CD4-positive, alpha-beta T cell treated with Interleukin-1 beta for 1 hour (primary cell): Measurements from ENCODE around the gene ZNF217.
"Not testable (repeated sequence)": the region's sequence is repeated elsewhere in the genome, so short reads cannot be mapped to it uniquely, and the experiment has no call there.

Experiments
- DNase-seq, 2 donors: peaks; one replicate each; pipeline ENCODE4 v3.0.0-alpha.2; 2020 to 2022

Gene ZNF217

GRCh38 chr20:53621482-53622246, 28.0 kb upstream of the ZNF217 start:
- no peak for DNase-seq

DNA sequence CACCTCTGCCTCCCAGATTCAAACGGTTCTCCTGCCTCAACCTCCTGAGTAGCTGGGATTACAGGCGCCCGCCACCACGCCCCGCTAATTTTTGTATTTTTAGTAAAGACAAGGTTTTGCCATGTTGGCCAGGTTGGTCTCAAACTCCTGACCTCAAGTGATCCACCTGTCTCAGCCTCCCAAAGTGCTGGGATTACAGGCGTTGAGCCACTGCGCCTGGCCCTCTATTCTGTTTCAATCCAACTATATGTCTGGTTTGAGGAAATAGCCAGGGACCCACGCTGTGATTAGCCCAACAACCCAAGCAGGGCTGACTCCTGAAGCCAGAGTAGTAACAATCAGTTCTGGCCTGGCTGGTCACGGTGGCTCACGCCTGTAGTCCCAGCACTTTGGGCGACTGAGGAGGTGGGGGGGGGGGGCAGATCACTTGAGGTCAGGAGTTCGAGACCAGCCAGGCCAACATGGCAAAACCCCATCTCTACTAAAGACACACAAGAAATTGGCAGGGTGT, 24.9 kb upstream of the ZNF217 start:
- DNase-seq, result not testable (repeated sequence)

GRCh38 chr20:53617791-53618489, 24.3 kb upstream of the ZNF217 start:
- no peak for DNase-seq

DNA sequence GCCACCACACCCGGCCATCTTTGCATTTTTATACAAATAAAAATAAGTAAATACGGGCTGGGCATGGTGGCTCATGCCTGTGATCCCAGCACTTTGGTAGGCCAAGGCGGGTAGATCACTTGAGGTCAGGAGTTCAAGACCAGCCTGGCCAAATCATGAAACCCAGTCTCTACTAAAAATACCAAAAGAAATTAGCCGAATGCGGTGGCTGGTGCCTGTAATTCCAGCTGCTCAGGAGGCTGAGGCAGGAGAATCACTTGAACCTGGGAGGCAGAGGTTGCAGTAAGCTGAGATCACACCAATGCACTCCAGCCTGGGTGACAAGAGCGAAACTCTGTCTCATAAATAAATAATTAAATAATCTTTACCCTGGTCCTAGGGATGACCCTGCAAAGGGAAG, 22.9 kb upstream of the ZNF217 start:
- not testable (repeated sequence) for DNase-seq

DNA sequence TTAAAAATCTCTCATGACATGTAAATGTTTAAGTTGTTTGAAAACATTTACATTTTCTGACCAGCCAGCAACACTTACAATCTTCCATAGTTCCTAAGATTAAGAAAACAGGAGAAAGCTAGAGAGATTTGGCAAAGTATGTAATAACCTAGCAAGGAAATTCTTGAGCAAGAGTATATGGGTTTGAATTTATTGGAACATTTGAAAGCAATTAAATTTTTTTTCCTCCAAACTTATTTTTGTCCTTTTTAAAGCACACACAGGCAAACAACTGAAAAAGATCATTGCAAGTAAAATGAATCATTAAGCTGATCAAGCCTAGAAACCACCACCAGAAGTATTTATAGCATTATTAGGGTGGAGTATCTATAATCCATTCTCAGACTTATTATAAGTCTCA, 20.1 kb upstream of the ZNF217 start:
- DNase-seq, result no peak

DNA sequence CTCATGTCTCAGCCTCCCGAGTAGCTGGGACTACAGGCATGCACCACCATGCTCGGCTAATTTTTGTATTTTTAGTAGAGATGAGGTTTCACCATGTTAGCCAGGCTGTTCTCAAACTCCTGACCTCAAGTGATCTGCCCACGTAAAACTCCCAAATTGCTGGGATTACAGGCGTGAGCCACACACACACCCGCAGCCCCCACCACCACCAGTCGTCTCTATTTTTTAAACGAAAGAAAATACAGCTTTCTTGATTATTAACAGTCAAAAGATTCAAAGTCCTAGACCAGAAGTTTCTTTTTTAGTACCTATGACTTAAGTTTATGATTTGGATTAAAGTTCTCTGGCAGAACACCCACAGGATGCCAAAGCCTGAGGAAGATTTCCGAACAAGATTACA, 18.6 kb upstream of the ZNF217 start:
- DNase-seq, result not testable (repeated sequence)

DNA sequence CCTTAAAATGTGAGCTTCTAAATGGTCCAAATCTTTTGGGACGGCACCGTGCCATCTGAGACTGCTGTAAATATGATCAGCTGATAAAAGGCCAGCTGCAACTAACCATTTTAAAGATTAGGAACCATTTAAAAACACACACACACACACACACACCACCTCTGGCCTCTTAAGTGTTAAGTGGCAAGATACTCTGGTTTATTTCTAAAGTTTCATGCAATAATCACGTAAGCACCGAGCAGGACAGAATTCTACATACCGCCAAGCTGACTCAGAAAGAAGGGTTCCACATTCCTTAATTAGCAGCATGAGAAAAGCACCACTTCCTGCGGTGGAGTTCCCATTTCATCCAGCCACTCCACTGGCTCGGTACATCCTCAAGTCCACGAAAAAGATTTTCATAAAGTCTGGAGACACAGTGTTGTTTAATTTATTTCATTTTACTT, 17.8 kb upstream of the ZNF217 start:
- peak in 1 of 2 donors; percentile 31 for DNase-seq

DNA sequence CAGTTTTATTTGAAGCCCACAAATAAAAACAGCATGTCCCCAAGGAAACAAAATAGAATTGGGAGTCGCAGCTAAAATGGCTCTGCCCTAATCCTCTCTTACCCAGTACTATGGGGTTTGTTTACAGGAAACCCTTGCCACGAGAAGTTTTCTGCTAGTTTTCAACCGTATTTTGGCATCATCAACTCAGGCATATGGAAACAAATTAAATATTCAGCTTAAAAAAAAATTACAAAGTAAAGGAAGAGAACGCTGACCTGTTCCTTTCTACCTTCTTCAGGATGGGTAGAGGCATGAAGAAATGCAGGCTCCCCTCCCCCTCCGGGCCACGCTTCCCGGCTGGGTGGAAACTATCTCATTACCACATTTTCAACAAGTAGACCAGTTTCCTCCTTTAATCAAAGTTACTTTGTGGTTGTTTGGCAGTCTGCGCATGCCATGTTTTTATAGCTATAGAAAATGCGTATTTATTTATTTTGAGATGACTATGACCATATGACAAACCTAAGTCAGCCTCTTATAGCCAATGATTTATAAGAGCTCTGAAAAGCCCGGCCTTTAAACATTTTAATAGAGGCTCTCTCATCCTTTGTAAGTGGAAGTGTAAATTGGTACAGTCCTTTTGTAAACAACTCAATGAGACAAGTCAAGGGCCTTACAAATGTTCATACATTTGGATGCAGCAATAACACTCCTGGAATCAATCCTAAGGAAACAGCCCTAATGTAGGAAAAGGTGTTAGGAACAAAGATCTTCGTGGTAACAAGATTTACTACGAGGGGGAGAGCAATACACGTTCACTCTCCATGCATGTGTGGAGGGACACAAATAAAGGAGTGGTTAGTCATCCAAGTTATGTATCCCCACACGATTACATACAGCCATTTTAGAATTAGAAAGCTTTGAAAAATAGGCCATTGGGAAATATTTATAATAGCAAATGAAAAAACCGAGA, 16.1 kb upstream of the ZNF217 start:
- peak; percentile 73 to 80 for DNase-seq

DNA sequence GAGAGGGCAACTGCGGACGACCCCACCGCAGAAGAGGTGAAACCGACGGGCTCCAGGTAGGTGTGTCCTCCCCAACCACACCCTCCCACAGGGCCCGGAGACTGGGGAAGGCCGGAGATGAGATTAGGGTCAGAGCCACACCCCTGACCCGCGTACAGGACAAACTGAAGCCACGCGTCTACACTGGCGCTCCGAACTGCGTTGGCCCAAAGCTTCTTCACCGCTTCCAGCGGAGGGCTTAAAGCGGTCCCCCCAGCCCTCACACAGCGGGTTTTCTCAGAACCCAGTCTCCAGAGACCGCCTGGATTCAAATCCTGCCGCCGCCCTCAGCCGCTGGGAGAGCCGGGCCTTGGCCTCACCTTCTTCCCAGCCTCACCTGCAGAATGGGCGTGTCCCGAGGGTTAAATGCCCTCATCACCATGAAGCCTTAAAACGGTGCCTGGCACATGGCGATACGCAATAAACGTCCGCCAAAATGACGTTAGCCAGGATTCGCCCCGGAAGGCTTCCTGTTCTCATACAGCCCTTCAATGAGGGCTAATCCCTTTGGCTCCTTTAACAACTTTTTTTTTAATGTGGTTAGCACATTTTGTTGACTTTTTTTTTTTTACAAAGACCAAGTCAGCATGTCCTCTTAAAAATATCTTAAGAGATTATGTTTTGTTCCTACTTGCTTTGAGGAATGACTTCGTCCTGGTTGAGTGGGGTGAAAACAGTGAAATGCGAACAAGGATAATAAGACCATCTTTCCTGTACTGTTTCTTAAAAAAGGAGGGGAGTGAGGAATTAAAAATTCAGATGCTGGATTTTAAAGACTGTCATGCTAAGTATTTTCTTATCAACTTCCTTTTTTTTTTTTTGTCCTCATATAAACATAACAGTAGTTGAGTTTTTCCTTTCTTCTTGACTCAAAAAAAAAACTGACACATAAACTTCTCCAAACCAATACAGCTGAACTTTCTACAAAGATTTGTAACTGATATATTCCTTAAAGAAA, 15.1 kb upstream of the ZNF217 start:
- peak; percentile 35 to 58 for DNase-seq

DNA sequence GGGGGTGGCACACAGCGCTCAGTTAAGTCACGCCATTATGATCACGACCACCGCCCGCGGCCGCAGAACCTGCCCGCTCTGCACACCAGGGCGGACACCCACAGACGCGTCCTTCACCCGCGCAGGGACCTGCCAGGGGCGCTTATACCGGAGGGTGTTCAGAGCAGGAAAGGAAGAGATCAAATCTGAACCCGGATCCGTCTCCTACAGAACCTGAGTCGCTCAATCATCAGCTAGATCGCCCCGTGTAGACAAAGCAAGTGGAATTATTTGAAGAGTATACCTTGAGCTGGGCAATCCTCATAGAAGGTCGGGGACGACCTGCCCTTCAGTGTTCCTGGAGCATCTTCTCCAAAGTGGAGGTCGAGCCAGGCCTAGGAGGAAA, 14.4 kb upstream of the ZNF217 start:
- no peak for DNase-seq

GRCh38 chr20:53606364-53606985, 12.8 kb upstream of the ZNF217 start:
- no peak for DNase-seq

DNA sequence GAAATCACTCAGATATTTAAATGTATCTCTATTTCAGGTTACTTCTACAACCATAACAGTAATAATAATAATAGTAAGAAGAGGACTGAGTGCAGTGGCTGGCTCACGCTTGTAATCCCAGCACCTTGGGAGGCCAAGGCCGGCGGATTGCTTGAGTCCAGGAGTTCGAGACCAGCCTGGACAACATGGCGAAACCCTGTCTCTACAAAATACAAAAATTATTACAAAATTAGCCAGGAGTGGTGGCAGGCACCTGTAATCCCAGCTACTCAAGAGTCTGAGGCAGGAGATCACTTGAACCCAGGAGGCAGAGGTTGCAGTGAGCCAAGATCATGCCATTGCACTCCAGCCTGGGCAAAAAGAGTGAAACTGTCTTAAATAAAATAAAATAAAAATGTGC, 11.8 kb upstream of the ZNF217 start:
- DNase-seq, result not testable (repeated sequence)

GRCh38 chr20:53604846-53605245, 11.2 kb upstream of the ZNF217 start:
- not testable (repeated sequence) for DNase-seq

GRCh38 chr20:53602661-53603060, 9.0 kb upstream of the ZNF217 start:
- no peak for DNase-seq

DNA sequence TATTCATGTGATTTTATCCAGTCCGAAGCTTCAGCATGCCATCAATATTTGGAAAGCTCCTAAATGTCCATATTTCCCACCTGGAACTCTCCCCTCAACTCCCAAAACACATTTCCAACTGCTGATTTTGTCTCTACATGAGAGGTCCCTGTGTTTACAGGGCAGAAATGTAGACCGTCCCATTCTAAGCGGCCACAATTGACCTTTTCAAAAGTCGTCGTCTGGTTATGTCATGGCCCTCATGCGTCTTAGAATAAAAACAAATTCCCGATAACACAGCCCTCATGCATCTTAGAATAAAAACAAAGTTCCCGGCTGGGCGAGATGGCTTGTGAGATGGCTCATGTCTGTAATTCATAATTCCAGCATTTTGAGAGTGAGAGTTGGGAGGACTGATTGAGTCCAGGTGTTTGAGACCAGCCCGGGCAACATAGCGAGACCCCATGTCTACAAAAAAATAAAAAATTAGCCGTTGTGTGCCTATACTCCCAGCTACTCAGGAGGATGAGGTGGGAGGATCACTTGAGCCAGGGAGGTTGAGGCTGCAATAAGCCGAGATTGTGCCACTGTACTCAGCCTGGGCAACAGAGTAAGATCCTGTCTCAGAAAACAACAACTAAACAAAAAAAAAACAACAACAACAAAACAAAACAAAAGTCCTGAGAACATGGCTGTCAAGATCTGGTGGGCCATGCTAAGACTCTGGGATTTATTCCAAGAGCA, 6.4 kb upstream of the ZNF217 start:
- no peak for DNase-seq

DNA sequence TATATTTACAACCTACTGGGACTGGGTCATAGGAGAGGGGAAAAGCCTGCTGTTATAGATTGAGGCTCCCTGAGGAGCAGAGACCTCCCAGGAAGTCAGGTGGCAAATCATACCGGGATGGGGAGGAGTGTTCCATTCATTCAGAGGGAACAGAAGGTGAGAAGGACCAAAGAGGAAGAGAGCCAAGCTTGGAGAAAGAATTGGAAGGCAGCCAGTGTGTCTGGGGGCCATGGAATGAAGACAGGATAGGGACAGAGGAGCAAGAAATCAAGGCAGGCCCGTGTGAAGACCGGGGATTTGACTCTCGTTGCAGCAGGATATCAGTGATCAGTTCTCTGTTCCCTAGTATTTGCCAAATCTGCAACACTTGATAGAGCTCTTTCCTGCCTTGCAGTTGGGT, 5.7 kb upstream of the ZNF217 start:
- no peak for DNase-seq

DNA sequence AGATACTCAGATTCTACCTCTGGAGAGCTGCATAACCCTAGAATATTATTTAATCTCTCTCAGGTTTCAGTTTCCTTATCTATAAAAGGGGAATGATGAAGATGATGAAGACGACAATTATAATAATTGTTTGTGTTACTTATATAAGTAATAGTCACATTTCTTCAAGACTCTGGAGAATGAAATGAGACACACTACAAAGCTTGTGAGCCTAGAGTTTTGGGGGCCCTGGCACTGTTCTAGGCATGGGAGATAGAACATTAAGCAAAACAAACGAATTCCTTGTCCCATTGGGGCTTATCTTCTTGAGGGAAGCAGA, 5.4 kb upstream of the ZNF217 start:
- no peak for DNase-seq

DNA sequence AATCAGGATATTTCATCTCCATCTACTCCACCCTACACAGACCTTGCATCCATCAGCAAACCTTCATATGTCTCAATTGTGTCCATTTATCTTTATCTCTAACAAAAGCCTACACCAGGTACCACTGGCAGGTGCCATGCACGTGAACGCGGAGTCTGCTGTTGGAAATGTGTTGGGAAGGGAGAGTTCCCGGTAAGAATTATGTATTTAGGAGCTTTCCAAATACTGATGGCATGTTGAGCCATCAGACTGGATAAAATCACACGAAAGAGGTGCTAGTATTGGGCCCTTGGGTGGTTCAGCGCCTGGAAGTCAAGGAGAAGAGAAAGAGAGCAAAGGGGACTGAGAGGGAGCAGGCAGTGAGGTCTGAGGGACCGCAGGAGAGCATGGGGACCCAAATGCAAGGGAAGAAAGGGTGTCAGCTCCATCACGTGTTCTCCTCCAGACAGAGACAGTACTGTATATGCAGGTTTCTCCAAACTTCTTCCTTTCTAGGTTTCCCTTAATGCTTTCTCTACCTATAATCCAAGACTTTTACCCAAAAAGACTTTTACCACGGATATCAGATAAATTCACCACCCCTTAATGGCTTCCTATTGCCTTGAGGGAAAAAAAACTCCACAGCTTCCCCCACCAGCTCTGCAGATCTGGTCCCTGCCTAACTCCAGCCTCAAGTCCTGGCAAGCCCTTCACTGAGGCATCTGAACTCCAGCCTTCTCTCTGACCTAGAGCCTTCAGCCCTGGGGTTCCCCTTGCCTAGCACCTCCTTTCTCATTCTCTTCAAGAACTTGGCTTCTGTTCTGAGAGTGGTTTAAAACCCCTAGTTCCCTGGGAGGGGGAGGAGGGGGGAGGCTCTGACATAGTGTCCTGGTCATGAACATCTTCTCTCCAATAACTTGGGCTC, 4.8 kb upstream of the ZNF217 start:
- peak in 1 of 2 donors; percentile 51 for DNase-seq

GRCh38 chr20:53597521-53598120, 4.0 kb upstream of the ZNF217 start:
- no peak for DNase-seq
